Neural crest cell (in vitro differentiated cells): ENCODE data around the gene AKAP13. TPM values are rescaled to one million over a fixed set of nuclear protein-coding genes. Genes with fewer than 3 reads are reported as not detected.

ENCODE experiments used
- DNase-seq: peaks from one replicate; pipeline ENCODE4 v3.0.0; 2021; ENCODE audit warnings: low read depth, mixed read lengths, low spot score
- H3K27ac Mint-ChIP-seq: one replicate; pipeline ENCODE4 v1.8.0; 2021; ENCODE audit warnings: mild to moderate bottlenecking, mixed read lengths; ENCODE audit not compliant: unreplicated experiment
- H3K27me3 Mint-ChIP-seq: 2 replicates; pipeline ENCODE4 v1.8.0; 2021; ENCODE audit warnings: low read depth, mild to moderate bottlenecking, mixed read lengths
- H3K36me3 Mint-ChIP-seq: 2 replicates; pipeline ENCODE4 v1.8.0; 2021; ENCODE audit warnings: low read depth, mild to moderate bottlenecking, mixed read lengths
- H3K4me1 Mint-ChIP-seq: 2 replicates; pipeline ENCODE4 v1.8.0; 2021; ENCODE audit warnings: mixed read lengths
- H3K4me3 Mint-ChIP-seq: one replicate; pipeline ENCODE4 v1.8.0; 2021; ENCODE audit warnings: mild to moderate bottlenecking, mixed read lengths
- H3K9me3 Mint-ChIP-seq: 2 replicates; pipeline ENCODE4 v1.8.0; 2021; ENCODE audit warnings: mixed read lengths
- CTCF ChIP-seq: fragments of 200-600 bp; sonication (generic); conservative IDR thresholded peaks from 2 replicates; pipeline ENCODE4 v1.5.0; 2021; ENCODE audit warnings: antibody characterized with exemption, mild to moderate bottlenecking
- total RNA-seq: library from RNA; stranded (reverse); gene quantifications from 2 replicates; pipeline ENCODE4 v1.2.1, GENCODE V29; 2021

Gene AKAP13
- total RNA-seq, 1 donor from 2014 or later, result 81.3 TPM

- TF ChIP-seq CTCF, result no peak
- no peaks in the 10 kb centered on the region for H3K27me3 Mint-ChIP-seq
- H3K4me3 Mint-ChIP-seq, result no peak overlapping the region
- no peak for DNase-seq
- peaks cover 5% of the 10 kb centered on the region for H3K36me3 Mint-ChIP-seq
- no peaks in the 10 kb centered on the region for H3K9me3 Mint-ChIP-seq
- no peak overlapping the region for H3K27ac Mint-ChIP-seq
- H3K4me1 Mint-ChIP-seq, result peaks cover 39% of the 10 kb centered on the region
Measured at GRCh38 chr15:85424154-85424553, 43.8 kb downstream of the AKAP13 start.

- no peak overlapping the region for H3K27ac Mint-ChIP-seq
- DNase-seq, result no peak
- H3K27me3 Mint-ChIP-seq, result no peaks in the 10 kb centered on the region
- H3K4me3 Mint-ChIP-seq, result no peak overlapping the region
- TF ChIP-seq CTCF, result no peak
- no peaks in the 10 kb centered on the region for H3K9me3 Mint-ChIP-seq
- H3K36me3 Mint-ChIP-seq, result no peaks in the 10 kb centered on the region
- H3K4me1 Mint-ChIP-seq, result peaks cover 29% of the 10 kb centered on the region
Measured at GRCh38 chr15:85426481-85426880, 46.1 kb downstream of the AKAP13 start.

GRCh38 chr15:85427286-85428028 is 47.1 kb downstream of the AKAP13 start:
- no peak overlapping the region for H3K4me3 Mint-ChIP-seq
- peaks cover 28% of the 10 kb centered on the region for H3K4me1 Mint-ChIP-seq
- peaks cover under 1% of the 10 kb centered on the region for H3K36me3 Mint-ChIP-seq
- no peak for DNase-seq
- no peaks in the 10 kb centered on the region for H3K9me3 Mint-ChIP-seq
- H3K27me3 Mint-ChIP-seq, result no peaks in the 10 kb centered on the region
- no peak overlapping the region for H3K27ac Mint-ChIP-seq
- no peak for TF ChIP-seq CTCF

GRCh38 chr15:85429522-85429921 is 49.1 kb downstream of the AKAP13 start:
- TF ChIP-seq CTCF, result no peak
- no peaks in the 10 kb centered on the region for H3K9me3 Mint-ChIP-seq
- peaks cover 13% of the 10 kb centered on the region for H3K4me1 Mint-ChIP-seq
- no peaks in the 10 kb centered on the region for H3K27me3 Mint-ChIP-seq
- H3K27ac Mint-ChIP-seq, result no peak overlapping the region
- H3K4me3 Mint-ChIP-seq, result no peak overlapping the region
- peaks cover 2% of the 10 kb centered on the region for H3K36me3 Mint-ChIP-seq
- no peak for DNase-seq

- no peak overlapping the region for H3K27ac Mint-ChIP-seq
- no peaks in the 10 kb centered on the region for H3K27me3 Mint-ChIP-seq
- no peaks in the 10 kb centered on the region for H3K9me3 Mint-ChIP-seq
- peaks cover 2% of the 10 kb centered on the region for H3K36me3 Mint-ChIP-seq
- no peak for DNase-seq
- peaks cover 11% of the 10 kb centered on the region for H3K4me1 Mint-ChIP-seq
- no peak overlapping the region for H3K4me3 Mint-ChIP-seq
- no peak for TF ChIP-seq CTCF
Measured at GRCh38 chr15:85430406-85431204, 50.2 kb downstream of the AKAP13 start.
